Caco-2 (cell line): ENCODE measurements around the gene RNF151. TPM values are rescaled to one million over a fixed set of nuclear protein-coding genes. Genes with fewer than 3 reads are reported as not detected.

Experiments used
- BruUV-seq: library from RNA; stranded (reverse); fragments of 400-500 nt; replicated peaks from 2 replicates; lab custom pipeline; 2021; lab: Mats Ljungman, UMichigan
- CTCF ChIA-PET: fragments of 300-600 bp; sonication (Branson Sonifier 250); formaldehyde crosslinking; loops from one replicate; lab custom pipeline; 2022; ENCODE audit warnings: antibody characterized with exemption; lab: Charles Lee
- POLR2A ChIA-PET: fragments of 300-600 bp; sonication (Branson Sonifier 250); formaldehyde crosslinking; loops from one replicate; lab custom pipeline; 2022; ENCODE audit warnings: antibody characterized with exemption; lab: Charles Lee
- DNase-seq, 2 experiments: peaks; one replicate each; pipeline versions ENCODE4 v3.0.0 to v3.0.0-alpha.2; 2020 to 2022
- H3K27me3 ChIP-seq: replicated peaks from 2 replicates; pipeline ENCODE4 v1.6.0; 2011; ENCODE audit warnings: low read length; ENCODE audit not compliant: control insufficient read depth, insufficient read depth
- H3K36me3 ChIP-seq: 2 replicates; pipeline ENCODE4 v1.5.1; 2011; ENCODE audit warnings: low read length; ENCODE audit not compliant: control insufficient read depth, insufficient read depth
- H3K4me1 ChIP-seq: fragments of 250-450 bp; sonication (Bioruptor Pico); 2 replicates; pipeline ENCODE4 v1.5.1; 2020; ENCODE audit warnings: mild to moderate bottlenecking
- H3K4me3 ChIP-seq: 2 replicates; pipeline ENCODE4 v1.5.1; 2011; ENCODE audit warnings: low read depth, mild to moderate bottlenecking, control low read depth, low read length
- H3K9me3 ChIP-seq: fragments of 250-450 bp; sonication (Bioruptor Pico); 2 replicates; pipeline ENCODE4 v1.5.1; 2020; ENCODE audit warnings: mild to moderate bottlenecking, moderate library complexity
- H3K27ac Mint-ChIP-seq: one replicate; pipeline ENCODE4 v1.8.0; 2022; ENCODE audit warnings: mixed read lengths; ENCODE audit not compliant: unreplicated experiment
- H3K27me3 Mint-ChIP-seq: one replicate; pipeline ENCODE4 v1.8.0; 2022; ENCODE audit warnings: mixed read lengths; ENCODE audit not compliant: insufficient read depth, unreplicated experiment
- H3K36me3 Mint-ChIP-seq: one replicate; pipeline ENCODE4 v1.8.0; 2022; ENCODE audit warnings: mild to moderate bottlenecking, mixed read lengths; ENCODE audit not compliant: insufficient read depth, unreplicated experiment
- H3K4me1 Mint-ChIP-seq: one replicate; pipeline ENCODE4 v1.8.0; 2022; ENCODE audit warnings: low read depth, mixed read lengths; ENCODE audit not compliant: unreplicated experiment
- H3K4me3 Mint-ChIP-seq: one replicate; pipeline ENCODE4 v1.8.0; 2022; ENCODE audit warnings: mild to moderate bottlenecking, moderate library complexity, mixed read lengths; ENCODE audit not compliant: unreplicated experiment
- H3K9me3 Mint-ChIP-seq: one replicate; pipeline ENCODE4 v1.8.0; 2022; ENCODE audit warnings: mixed read lengths; ENCODE audit not compliant: unreplicated experiment
- CTCF ChIP-seq, 2 experiments: fragments of 200-600 bp in 1 of 2; IDR thresholded peaks; 1 replicate in 1 of 2; 2 replicates in 1 of 2; pipeline versions ENCODE4 v1.5.1 to v1.8.0; 2011 to 2022; ENCODE audit warnings: antibody characterized with exemption in 1 of 2, control low read depth in 1 of 2, inconsistent platforms in 1 of 2, low read depth in 1 of 2, low read length in 1 of 2, mild to moderate bottlenecking in 1 of 2, moderate library complexity in 1 of 2; ENCODE audit not compliant: insufficient read depth in 1 of 2, severe bottlenecking in 1 of 2, unreplicated experiment in 1 of 2
- intact Hi-C: fragments of 100-400 bp; cut with micrococcal nuclease; formaldehyde crosslinking; loops from one replicate; pipeline ENCODE4 v1.10.0; 2022; ENCODE audit not compliant: unreplicated experiment
- total RNA-seq: library from RNA; stranded (reverse); gene quantifications from 2 replicates; pipeline ENCODE4 v1.2.3, GENCODE V29; 2022

Gene RNF151
- total RNA-seq, 1 experiment from 2014 or later: not detected

DNA sequence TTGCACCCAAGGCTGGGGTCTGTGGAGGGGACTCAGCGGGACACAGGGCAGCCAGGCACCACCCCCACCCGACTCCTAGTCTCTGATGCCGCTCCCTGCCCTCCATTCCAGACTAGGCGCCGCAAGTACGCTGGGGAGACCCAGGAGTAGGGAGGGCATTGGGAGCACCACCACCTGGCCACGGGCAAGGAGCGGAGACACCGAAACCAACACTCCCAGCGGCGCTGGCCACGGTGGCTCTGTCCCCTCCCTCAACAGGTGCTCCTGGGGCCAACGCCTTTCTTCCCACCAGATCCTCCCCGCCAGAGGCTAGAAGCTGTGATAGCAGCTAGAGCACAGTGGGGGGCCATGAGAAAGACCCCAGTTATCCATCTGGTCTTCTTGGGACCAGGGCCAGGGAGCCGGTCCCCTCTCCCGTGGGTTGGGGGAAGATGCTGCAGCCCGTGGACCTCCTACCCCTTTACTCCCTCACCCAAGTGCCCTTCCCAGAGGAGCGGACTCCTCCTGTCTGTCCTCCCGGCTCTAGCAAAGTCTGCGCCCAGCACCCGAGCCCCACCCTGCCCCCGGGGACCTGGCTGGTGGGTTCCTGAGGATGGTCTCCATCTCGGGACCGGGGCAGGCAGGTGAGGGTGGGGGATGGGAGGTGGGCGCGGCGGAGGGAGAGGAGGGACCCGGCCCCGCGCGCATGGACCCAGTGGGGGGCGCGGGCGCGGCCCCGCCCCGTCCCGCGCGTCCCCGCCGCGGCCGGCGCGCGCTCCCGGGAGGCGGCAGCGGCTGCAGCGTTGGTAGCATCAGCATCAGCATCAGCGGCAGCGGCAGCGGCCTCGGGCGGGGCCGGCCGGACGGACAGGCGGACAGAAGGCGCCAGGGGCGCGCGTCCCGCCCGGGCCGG lies 22.8 kb downstream of the RNF151 start, which contains the start of gene SYNGR3:
SYNGR3 (plus strand) TSS at position 762 of the 892 bp plus-strand sequence. CDS start 133 bp downstream, outside the sequence.
- Histone ChIP-seq H3K36me3 (peaks cover 5% of the 10 kb centered on the region; the same call in 1 of the 2 replicates), H3K4me3 (peak within 1 kb of the TSS; percentile 51), H3K9me3 (no peaks in the 10 kb centered on the region), H3K4me1 (peaks cover 18% of the 10 kb centered on the region), H3K27me3 (no peaks in the 10 kb centered on the region)
- peaks cover 7% of the 10 kb centered on the region for H3K4me1 Mint-ChIP-seq
- ChIA-PET POLR2A (interaction anchor here (1.3 kb wide), 1 partner anchor 25 kb away, joined by 6 read pairs; the partner anchor contains the start of gene RPS2), CTCF (interaction anchor here (0.7 kb wide), 1 partner anchor 25 kb away, joined by 3 read pairs; the partner anchor contains the start of gene RPS2)
- BruUV-seq: no TSS peak
- H3K27ac Mint-ChIP-seq: peak within 1 kb of the TSS; percentile 54
- no peaks in the 10 kb centered on the region for H3K9me3 Mint-ChIP-seq
- peaks cover 8% of the 10 kb centered on the region for H3K36me3 Mint-ChIP-seq
- DNase-seq: peak in 1 of 2 experiments; percentile 46
- no peak for TF ChIP-seq CTCF (IDR thresholded peaks at IDR 0.05; ENCODE audit: insufficient read depth in 1 of 2, low read depth in 1 of 2, low read length in 1 of 2, severe bottlenecking in 1 of 2, unreplicated experiment in 1 of 2)
- intact Hi-C loops: no loop called here
- no peaks in the 10 kb centered on the region for H3K27me3 Mint-ChIP-seq
- peak within 1 kb of the TSS; percentile 70 for H3K4me3 Mint-ChIP-seq

DNA sequence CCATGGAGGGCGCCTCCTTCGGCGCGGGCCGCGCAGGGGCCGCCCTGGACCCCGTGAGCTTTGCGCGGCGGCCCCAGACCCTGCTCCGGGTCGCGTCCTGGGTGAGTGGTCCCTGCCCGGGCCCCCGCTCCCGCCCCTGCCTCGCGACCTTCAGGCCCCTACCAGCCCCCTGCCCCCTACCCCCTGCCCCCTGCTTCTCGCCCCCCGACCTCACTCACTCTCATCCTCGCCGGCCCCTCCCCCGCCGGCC lies 23.4 kb downstream of the RNF151 start:
- Histone ChIP-seq H3K27me3 (no peaks in the 10 kb centered on the region), H3K4me1 (peaks cover 15% of the 10 kb centered on the region), H3K4me3 (peak overlapping the region; percentile 51), H3K36me3 (peaks cover 5% of the 10 kb centered on the region; the same call in 1 of the 2 replicates), H3K9me3 (no peaks in the 10 kb centered on the region)
- Mint-ChIP-seq H3K9me3 (no peaks in the 10 kb centered on the region), H3K36me3 (peaks cover 2% of the 10 kb centered on the region), H3K27ac (no peak overlapping the region), H3K4me1 (peaks cover 7% of the 10 kb centered on the region), H3K4me3 (peak overlapping the region; percentile 70), H3K27me3 (no peaks in the 10 kb centered on the region)
- BruUV-seq: no TSS peak
- ChIA-PET CTCF (interaction anchor here (0.7 kb wide), 1 partner anchor 25 kb away, joined by 3 read pairs; the partner anchor contains the start of gene RPS2), POLR2A (no interaction called here)
- TF ChIP-seq CTCF (IDR thresholded peaks at IDR 0.05; ENCODE audit: insufficient read depth in 1 of 2, low read depth in 1 of 2, low read length in 1 of 2, severe bottlenecking in 1 of 2, unreplicated experiment in 1 of 2): no peak
- intact Hi-C loops: no loop called here
- no peak for DNase-seq

DNA sequence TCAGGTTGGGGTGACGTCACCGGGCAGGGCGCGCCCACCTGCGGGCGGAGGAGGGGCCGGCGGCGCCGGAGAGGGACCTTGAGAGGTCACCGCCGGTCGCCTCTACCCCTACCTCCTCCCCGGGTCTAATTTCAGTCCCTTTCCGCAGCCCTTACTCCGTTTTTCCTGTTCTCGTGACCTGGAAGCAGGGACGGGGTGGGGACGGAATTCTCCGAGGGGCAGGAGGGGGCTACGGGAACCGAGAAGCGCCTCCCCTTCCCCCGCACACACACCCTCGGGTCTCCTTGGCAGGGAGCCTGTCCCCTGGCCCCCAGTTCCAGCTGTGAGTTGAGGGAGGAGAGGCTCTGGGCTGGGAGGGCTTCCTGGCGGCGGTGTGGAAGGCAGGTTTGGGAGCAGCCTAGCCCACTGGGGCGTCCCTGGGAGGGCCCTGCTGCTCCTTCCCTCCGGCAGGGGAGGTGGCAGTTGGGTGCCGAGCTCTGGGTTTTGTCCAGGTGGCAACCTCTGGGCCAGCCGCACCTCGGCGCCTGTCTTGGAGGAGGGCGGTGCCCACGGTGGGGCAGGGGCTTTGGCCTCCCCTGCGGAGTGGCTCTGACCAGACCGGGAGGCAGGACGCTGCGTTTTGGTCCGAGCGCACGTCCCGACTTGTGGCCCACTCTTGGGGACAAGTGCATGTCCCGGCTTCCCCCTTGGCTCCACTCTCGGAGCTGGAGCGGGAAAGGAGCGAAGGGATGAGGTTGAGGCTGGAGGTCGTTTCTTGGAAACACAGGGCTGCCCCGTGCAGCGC lies 23.9 kb downstream of the RNF151 start:
- peaks cover 7% of the 10 kb centered on the region for H3K4me1 Mint-ChIP-seq
- POLR2A ChIA-PET: no interaction called here
- no peak overlapping the region for H3K27ac Mint-ChIP-seq
- Histone ChIP-seq H3K27me3 (no peaks in the 10 kb centered on the region), H3K4me1 (peaks cover 9% of the 10 kb centered on the region), H3K9me3 (no peaks in the 10 kb centered on the region), H3K36me3 (peaks cover 5% of the 10 kb centered on the region; the same call in 1 of the 2 replicates), H3K4me3 (peak overlapping the region; percentile 51)
- H3K36me3 Mint-ChIP-seq: peaks cover 4% of the 10 kb centered on the region
- no TSS peak for BruUV-seq
- no peaks in the 10 kb centered on the region for H3K9me3 Mint-ChIP-seq
- no peaks in the 10 kb centered on the region for H3K27me3 Mint-ChIP-seq
- peak; percentile 61 to 71 for DNase-seq
- intact Hi-C loops: no loop called here
- no peak for TF ChIP-seq CTCF (IDR thresholded peaks at IDR 0.05; ENCODE audit: insufficient read depth in 1 of 2, low read depth in 1 of 2, low read length in 1 of 2, severe bottlenecking in 1 of 2, unreplicated experiment in 1 of 2)
- H3K4me3 Mint-ChIP-seq: peak overlapping the region; percentile 70
- CTCF ChIA-PET: no interaction called here
